ENCODE results near the gene UBR3. TPM values are rescaled to one million over a fixed set of nuclear protein-coding genes. Genes with fewer than 3 reads are reported as not detected.

The UBR3 gene
- total RNA-seq, 1 donor from 2014 or later = 23.4 TPM

DNA sequence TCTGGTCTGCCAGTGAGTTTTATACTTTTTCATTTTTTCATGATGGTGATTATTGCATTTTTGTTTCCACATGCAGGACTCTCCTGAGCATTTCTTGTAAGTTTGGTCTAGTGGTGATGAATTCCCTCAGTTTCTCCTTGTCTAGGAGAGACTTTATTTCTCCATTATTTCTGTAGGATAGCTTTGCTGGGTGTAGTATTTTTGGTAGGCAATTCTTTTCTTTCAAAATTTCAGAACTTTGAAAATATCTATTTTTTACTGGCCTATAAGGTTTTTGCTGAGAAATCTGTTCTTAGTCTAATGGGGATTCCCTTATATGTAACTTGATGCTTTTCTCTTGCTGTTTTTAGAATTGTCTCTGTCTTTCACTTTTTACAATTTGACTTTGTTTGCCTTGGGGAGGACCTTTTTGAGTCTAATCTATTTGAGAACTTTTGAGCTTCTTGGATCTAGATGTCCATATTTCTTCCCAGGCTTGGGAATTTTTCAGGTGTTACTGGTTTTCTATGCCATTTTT lies 149.1 kb downstream of the UBR3 start:
- peaks cover 36% of the 10 kb centered on the region for H3K36me3 Mint-ChIP-seq (ENCODE audit: low read depth, unreplicated experiment)

DNA sequence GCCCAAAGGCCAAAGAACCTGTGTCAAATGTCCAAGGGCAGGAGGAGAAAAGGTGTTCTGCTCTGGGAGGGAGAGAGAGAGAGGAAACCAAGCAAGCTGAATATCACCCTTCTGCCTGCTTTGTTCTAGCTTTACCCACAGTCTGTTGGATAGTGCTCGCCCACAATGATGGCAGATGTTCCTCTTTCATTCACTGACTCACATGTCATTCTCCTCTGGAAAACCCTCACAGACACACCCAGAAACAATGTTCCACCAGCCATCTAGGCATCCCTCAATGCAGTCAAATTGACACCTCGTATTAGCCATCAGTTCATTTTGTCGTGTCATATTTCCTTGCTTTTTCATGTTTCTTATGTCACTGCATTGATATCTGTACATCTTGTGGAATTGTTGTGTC lies 150.3 kb downstream of the UBR3 start:
- Mint-ChIP-seq H3K36me3 (ENCODE audit: low read depth, unreplicated experiment) (peaks cover 36% of the 10 kb centered on the region), H3K4me1 (ENCODE audit: unreplicated experiment) (no peaks in the 10 kb centered on the region)
- TF ChIP-seq CTCF (IDR thresholded peaks at IDR 0.05; ENCODE audit: unreplicated experiment) = no peak

More for the DNA sequence above, 149.1 kb downstream of the UBR3 start:
- H3K27ac Mint-ChIP-seq (ENCODE audit: unreplicated experiment) = no peak overlapping the region
- no peak for DNase-seq (ENCODE audit: low spot score)
- no peaks in the 10 kb centered on the region for H3K9me3 Mint-ChIP-seq (ENCODE audit: unreplicated experiment)
- H3K4me3 Mint-ChIP-seq (ENCODE audit: unreplicated experiment) = no peak overlapping the region
- no peak for TF ChIP-seq CTCF (IDR thresholded peaks at IDR 0.05; ENCODE audit: unreplicated experiment)
- peaks cover 2% of the 10 kb centered on the region for H3K27me3 Mint-ChIP-seq (ENCODE audit: unreplicated experiment)
- no peaks in the 10 kb centered on the region for H3K4me1 Mint-ChIP-seq (ENCODE audit: unreplicated experiment)

GRCh38 chr2:169978402-169979017 lies 151.3 kb downstream of the UBR3 start:
- DNase-seq (ENCODE audit: low spot score) = no peak
- H3K9me3 Mint-ChIP-seq (ENCODE audit: unreplicated experiment) = no peaks in the 10 kb centered on the region
- H3K27ac Mint-ChIP-seq (ENCODE audit: unreplicated experiment) = no peak overlapping the region
- peaks cover 36% of the 10 kb centered on the region for H3K36me3 Mint-ChIP-seq (ENCODE audit: low read depth, unreplicated experiment)
- no peak overlapping the region for H3K4me3 Mint-ChIP-seq (ENCODE audit: unreplicated experiment)
- peaks cover 2% of the 10 kb centered on the region for H3K27me3 Mint-ChIP-seq (ENCODE audit: unreplicated experiment)
- TF ChIP-seq CTCF (IDR thresholded peaks at IDR 0.05; ENCODE audit: unreplicated experiment) = no peak
- no peaks in the 10 kb centered on the region for H3K4me1 Mint-ChIP-seq (ENCODE audit: unreplicated experiment)

More for the DNA sequence above, 150.3 kb downstream of the UBR3 start:
- Mint-ChIP-seq H3K9me3 (ENCODE audit: unreplicated experiment) (no peaks in the 10 kb centered on the region), H3K27ac (ENCODE audit: unreplicated experiment) (no peak overlapping the region), H3K4me3 (ENCODE audit: unreplicated experiment) (peak overlapping the region; percentile 45), H3K27me3 (ENCODE audit: unreplicated experiment) (peaks cover 2% of the 10 kb centered on the region)
- DNase-seq (ENCODE audit: low spot score) = no peak

DNA sequence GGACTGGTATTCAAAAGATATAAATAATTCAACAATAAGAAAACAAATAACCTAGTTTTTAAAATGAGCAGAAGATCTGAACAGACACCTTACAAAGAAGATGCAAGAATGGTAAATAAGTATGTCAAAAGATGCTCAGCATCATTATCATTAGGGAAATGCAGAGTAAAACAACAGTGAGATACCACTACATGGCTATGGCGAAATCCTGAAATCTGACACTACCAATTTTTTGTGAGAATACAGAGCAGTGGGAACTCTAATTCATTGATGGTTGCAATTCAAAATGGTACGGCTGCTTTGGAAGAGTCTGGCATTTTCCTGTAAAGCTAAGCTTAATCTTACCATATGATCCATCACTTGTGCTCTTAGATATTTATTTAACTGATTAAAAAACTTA lies 151.8 kb downstream of the UBR3 start:
- no peak for DNase-seq (ENCODE audit: low spot score)
- no peaks in the 10 kb centered on the region for H3K9me3 Mint-ChIP-seq (ENCODE audit: unreplicated experiment)
- H3K4me3 Mint-ChIP-seq (ENCODE audit: unreplicated experiment) = no peak overlapping the region
- no peak for TF ChIP-seq CTCF (IDR thresholded peaks at IDR 0.05; ENCODE audit: unreplicated experiment)
- no peaks in the 10 kb centered on the region for H3K4me1 Mint-ChIP-seq (ENCODE audit: unreplicated experiment)
- peaks cover 35% of the 10 kb centered on the region for H3K36me3 Mint-ChIP-seq (ENCODE audit: low read depth, unreplicated experiment)
- peaks cover 2% of the 10 kb centered on the region for H3K27me3 Mint-ChIP-seq (ENCODE audit: unreplicated experiment)
- no peak overlapping the region for H3K27ac Mint-ChIP-seq (ENCODE audit: unreplicated experiment)

- no peak for DNase-seq (ENCODE audit: low spot score)
- TF ChIP-seq CTCF (IDR thresholded peaks at IDR 0.05; ENCODE audit: unreplicated experiment) = no peak
- H3K9me3 Mint-ChIP-seq (ENCODE audit: unreplicated experiment) = no peaks in the 10 kb centered on the region
- no peaks in the 10 kb centered on the region for H3K4me1 Mint-ChIP-seq (ENCODE audit: unreplicated experiment)
- H3K4me3 Mint-ChIP-seq (ENCODE audit: unreplicated experiment) = no peak overlapping the region
- H3K36me3 Mint-ChIP-seq (ENCODE audit: low read depth, unreplicated experiment) = peaks cover 27% of the 10 kb centered on the region
- H3K27ac Mint-ChIP-seq (ENCODE audit: unreplicated experiment) = no peak overlapping the region
- H3K27me3 Mint-ChIP-seq (ENCODE audit: unreplicated experiment) = peaks cover 2% of the 10 kb centered on the region
Observed at GRCh38 chr2:169980001-169980400, 152.7 kb downstream of the UBR3 start.

All from endothelial cell (in vitro differentiated cells).